ENCODE results near the gene SHC1.

Gene SHC1

DNA sequence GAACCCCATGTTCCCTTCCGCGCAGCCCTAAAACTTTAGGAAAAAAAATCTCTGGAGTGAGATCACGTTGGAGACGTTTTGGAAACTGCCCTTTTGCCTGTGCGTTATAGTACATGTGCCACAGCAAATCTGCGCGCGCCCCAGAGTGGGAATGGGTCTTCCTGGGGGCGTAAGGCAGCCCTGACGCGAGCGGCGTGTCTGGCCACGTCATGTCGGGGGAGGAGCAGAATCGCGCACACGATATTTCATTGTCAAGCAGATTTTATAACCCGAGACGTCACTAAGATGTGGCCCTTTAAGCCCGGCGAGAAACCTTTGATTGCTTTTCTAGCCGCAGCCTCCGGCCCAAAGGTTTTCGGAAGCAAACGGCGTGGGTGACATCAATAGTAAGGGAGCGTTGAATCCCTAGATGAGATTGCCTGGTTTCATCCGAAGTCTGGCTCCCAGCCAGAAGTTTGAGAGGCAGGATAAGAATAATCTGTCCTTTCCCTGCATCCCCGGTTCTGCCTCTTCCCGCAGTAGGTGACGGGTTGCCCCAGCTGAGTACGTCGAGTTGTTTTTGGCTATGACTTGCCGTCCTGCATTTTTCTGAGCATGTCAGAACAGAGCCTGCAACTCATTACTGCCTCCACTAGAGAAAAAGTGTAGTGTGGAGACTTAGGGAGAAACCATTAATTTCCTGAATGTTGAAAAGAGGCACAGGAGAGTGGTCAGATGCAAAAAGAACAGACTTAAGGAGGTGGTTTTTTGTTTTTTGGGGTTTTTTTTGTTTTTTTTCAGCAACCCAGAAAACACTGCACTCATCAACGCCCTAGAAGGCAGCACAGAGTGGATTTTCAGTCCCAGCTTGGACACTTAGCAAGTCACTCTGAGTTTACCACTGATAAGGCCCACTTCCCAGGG is 33.2 kb downstream of the SHC1 start (continued):
- TF ChIP-seq ZNF664 (tag by site-specific recombination; IDR thresholded peaks at IDR 0.05) (peak; percentile 46), SP2 (tag by site-specific recombination; IDR thresholded peaks at IDR 0.05) (peak; percentile 59), MYNN (tag by site-specific recombination; IDR thresholded peaks at IDR 0.05; ENCODE audit: borderline replicate concordance) (no peak), MZF1 (tag by site-specific recombination; IDR thresholded peaks at IDR 0.05; ENCODE audit: borderline replicate concordance) (peak; percentile 88), ZNF561 (tag by site-specific recombination; IDR thresholded peaks at IDR 0.05; ENCODE audit: borderline replicate concordance) (peak; percentile 29; the same call in 1 of the 2 replicates), HOXA7 (CRISPR knock-in tag; IDR thresholded peaks at IDR 0.05; ENCODE audit: borderline replicate concordance) (no peak), ZNF350 (tag by site-specific recombination; IDR thresholded peaks at IDR 0.05) (no peak), KLF10 (tag by site-specific recombination; IDR thresholded peaks at IDR 0.05) (peak; percentile 85), ZNF2 (tag by site-specific recombination; IDR thresholded peaks at IDR 0.05) (no peak), PRDM1 (tag by site-specific recombination; IDR thresholded peaks at IDR 0.05) (peak; percentile 64; the same call in 1 of the 2 replicates), ZSCAN23 (tag by site-specific recombination; IDR thresholded peaks at IDR 0.05) (no peak), ZNF76 (tag by site-specific recombination; IDR thresholded peaks at IDR 0.05; ENCODE audit: borderline replicate concordance, low read depth) (peak; percentile 61; the same call in 1 of the 2 replicates), ZNF19 (tag by site-specific recombination; IDR thresholded peaks at IDR 0.05; ENCODE audit: low read depth) (no peak), ZNF175 (tag by site-specific recombination; IDR thresholded peaks at IDR 0.05) (no peak)
- TF ChIP-seq, protein P1, sequence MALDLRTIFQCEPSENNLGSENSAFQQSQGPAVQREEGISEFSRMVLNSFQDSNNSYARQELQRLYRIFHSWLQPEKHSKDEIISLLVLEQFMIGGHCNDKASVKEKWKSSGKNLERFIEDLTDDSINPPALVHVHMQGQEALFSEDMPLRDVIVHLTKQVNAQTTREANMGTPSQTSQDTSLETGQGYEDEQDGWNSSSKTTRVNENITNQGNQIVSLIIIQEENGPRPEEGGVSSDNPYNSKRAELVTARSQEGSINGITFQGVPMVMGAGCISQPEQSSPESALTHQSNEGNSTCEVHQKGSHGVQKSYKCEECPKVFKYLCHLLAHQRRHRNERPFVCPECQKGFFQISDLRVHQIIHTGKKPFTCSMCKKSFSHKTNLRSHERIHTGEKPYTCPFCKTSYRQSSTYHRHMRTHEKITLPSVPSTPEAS (tag by site-specific recombination; IDR thresholded peaks at IDR 0.05): no peak
- TF ChIP-seq, protein P2, sequence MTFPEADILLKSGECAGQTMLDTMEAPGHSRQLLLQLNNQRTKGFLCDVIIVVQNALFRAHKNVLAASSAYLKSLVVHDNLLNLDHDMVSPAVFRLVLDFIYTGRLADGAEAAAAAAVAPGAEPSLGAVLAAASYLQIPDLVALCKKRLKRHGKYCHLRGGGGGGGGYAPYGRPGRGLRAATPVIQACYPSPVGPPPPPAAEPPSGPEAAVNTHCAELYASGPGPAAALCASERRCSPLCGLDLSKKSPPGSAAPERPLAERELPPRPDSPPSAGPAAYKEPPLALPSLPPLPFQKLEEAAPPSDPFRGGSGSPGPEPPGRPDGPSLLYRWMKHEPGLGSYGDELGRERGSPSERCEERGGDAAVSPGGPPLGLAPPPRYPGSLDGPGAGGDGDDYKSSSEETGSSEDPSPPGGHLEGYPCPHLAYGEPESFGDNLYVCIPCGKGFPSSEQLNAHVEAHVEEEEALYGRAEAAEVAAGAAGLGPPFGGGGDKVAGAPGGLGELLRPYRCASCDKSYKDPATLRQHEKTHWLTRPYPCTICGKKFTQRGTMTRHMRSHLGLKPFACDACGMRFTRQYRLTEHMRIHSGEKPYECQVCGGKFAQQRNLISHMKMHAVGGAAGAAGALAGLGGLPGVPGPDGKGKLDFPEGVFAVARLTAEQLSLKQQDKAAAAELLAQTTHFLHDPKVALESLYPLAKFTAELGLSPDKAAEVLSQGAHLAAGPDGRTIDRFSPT (tag by site-specific recombination; IDR thresholded peaks at IDR 0.05): peak; percentile 60; the same call in 1 of the 2 replicates

DNA sequence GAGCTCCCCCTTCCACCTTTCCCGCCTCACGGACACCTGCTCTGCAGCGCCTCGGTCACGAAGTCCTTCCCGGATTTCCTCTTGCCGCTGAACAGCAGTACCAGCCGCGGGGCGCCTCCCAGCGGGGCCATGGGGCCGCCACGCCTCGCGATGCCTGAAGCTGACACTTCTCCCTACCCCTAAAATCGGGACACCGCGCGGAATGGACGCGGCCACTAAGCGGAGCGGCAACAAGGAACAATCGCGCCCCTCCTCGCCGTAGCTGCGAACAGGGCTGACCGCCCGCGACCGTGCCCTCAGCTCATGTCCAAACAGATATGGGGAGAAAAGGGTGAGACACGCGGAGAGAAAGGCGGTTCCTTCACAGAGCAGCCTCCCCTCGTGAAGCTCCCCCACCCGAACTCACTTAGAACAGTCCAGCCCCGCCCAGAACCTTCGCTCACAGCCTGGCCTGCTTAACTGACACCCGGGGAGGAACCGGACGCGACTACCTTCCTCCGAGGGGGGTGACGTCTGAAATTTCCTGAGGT is 33.9 kb downstream of the SHC1 start, which contains the start of gene PMVK:
Gene PMVK (minus strand): TSS at position 165 of the 530 bp plus-strand sequence. CDS start 34 bp downstream, at position 131.
- POLR2A ChIA-PET: interaction anchor here (0.8 to 1.7 kb wide), 13 partner anchors 9 to 383 kb away, joined by 3 to 9 read pairs (median 4); partner anchors contain the start of genes EFNA3, FLAD1, KCNN3 and PBXIP1
- Histone ChIP-seq H3K4me1 (ENCODE audit: control insufficient read depth, insufficient read depth, low read length) (no peaks in the 10 kb centered on the region), H3K36me3 (ENCODE audit: control insufficient read depth in 2 of 2, insufficient read depth in 1 of 2, low read length in 2 of 2) (peaks cover 0 to 7% of the 10 kb centered on the region in 2 experiments; a peak in 1 of 3 replicates), H3K9me3 (ENCODE audit: control insufficient read depth, insufficient read depth, low read depth, low read length) (no peaks in the 10 kb centered on the region), H3K27ac (ENCODE audit: extremely low read depth, low read depth, low read length) (peak within 1 kb of the TSS; percentile 88), H3K4me3 (ENCODE audit: low read depth, low read length) (peak within 1 kb of the TSS; percentile 61)
- CTCF ChIA-PET: interaction anchor here (0.6 to 1.5 kb wide), 12 partner anchors 9 to 457 kb away, joined by 3 to 6 read pairs (median 4); partner anchors contain the start of gene PBXIP1
- TF ChIP-seq ZBTB48 (tag by site-specific recombination; IDR thresholded peaks at IDR 0.05) (peak; percentile 98), PRDM1 (tag by site-specific recombination; IDR thresholded peaks at IDR 0.05) (peak; percentile 47; the same call in 1 of the 2 replicates), ZBTB20 (tag by site-specific recombination; IDR thresholded peaks at IDR 0.05) (peak; percentile 65), OSR2 (tag by site-specific recombination; IDR thresholded peaks at IDR 0.05) (peak; percentile 26; the same call in 1 of the 2 replicates), ZNF549 (tag by site-specific recombination; IDR thresholded peaks at IDR 0.05) (no peak), YY2 (tag by site-specific recombination; IDR thresholded peaks at IDR 0.05) (peak; percentile 73; the same call in 1 of the 2 replicates), MZF1 (tag by site-specific recombination; IDR thresholded peaks at IDR 0.05; ENCODE audit: borderline replicate concordance) (0 out of 2 replicates have a peak, but pooled peaks have one; percentile 30), ZNF169 (tag by site-specific recombination; IDR thresholded peaks at IDR 0.05) (no peak), ZBTB1 (tag by site-specific recombination; IDR thresholded peaks at IDR 0.05) (peak; percentile 11; the same call in 1 of the 2 replicates), ZNF777 (tag by site-specific recombination; IDR thresholded peaks at IDR 0.05; ENCODE audit: borderline replicate concordance) (peak; percentile 39; the same call in 1 of the 2 replicates), ZNF2 (tag by site-specific recombination; IDR thresholded peaks at IDR 0.05) (peak; percentile 92)
- TF ChIP-seq, protein P3, sequence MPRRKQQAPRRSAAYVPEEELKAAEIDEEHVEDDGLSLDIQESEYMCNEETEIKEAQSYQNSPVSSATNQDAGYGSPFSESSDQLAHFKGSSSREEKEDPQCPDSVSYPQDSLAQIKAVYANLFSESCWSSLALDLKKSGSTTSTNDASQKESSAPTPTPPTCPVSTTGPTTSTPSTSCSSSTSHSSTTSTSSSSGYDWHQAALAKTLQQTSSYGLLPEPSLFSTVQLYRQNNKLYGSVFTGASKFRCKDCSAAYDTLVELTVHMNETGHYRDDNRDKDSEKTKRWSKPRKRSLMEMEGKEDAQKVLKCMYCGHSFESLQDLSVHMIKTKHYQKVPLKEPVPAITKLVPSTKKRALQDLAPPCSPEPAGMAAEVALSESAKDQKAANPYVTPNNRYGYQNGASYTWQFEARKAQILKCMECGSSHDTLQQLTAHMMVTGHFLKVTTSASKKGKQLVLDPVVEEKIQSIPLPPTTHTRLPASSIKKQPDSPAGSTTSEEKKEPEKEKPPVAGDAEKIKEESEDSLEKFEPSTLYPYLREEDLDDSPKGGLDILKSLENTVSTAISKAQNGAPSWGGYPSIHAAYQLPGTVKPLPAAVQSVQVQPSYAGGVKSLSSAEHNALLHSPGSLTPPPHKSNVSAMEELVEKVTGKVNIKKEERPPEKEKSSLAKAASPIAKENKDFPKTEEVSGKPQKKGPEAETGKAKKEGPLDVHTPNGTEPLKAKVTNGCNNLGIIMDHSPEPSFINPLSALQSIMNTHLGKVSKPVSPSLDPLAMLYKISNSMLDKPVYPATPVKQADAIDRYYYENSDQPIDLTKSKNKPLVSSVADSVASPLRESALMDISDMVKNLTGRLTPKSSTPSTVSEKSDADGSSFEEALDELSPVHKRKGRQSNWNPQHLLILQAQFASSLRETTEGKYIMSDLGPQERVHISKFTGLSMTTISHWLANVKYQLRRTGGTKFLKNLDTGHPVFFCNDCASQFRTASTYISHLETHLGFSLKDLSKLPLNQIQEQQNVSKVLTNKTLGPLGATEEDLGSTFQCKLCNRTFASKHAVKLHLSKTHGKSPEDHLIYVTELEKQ (tag by site-specific recombination; IDR thresholded peaks at IDR 0.05; ENCODE audit: borderline replicate concordance): peak; percentile 54; the same call in 1 of the 2 replicates
- TF ChIP-seq, protein P4, sequence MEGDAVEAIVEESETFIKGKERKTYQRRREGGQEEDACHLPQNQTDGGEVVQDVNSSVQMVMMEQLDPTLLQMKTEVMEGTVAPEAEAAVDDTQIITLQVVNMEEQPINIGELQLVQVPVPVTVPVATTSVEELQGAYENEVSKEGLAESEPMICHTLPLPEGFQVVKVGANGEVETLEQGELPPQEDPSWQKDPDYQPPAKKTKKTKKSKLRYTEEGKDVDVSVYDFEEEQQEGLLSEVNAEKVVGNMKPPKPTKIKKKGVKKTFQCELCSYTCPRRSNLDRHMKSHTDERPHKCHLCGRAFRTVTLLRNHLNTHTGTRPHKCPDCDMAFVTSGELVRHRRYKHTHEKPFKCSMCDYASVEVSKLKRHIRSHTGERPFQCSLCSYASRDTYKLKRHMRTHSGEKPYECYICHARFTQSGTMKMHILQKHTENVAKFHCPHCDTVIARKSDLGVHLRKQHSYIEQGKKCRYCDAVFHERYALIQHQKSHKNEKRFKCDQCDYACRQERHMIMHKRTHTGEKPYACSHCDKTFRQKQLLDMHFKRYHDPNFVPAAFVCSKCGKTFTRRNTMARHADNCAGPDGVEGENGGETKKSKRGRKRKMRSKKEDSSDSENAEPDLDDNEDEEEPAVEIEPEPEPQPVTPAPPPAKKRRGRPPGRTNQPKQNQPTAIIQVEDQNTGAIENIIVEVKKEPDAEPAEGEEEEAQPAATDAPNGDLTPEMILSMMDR (tag by site-specific recombination; IDR thresholded peaks at IDR 0.05): peak; percentile 99

All from HEK293 (cell line).